ENCODE results near the gene HSF2BP. TPM values are rescaled to one million over a fixed set of nuclear protein-coding genes. Genes with fewer than 3 reads are reported as not detected.

Gene HSF2BP
- total and polyA plus RNA-seq, 2 of the 8 experiments (the other 6 are each of a cell fraction or from before 2014, with no cell fraction given): 0.51 to 0.93 TPM

DNA sequence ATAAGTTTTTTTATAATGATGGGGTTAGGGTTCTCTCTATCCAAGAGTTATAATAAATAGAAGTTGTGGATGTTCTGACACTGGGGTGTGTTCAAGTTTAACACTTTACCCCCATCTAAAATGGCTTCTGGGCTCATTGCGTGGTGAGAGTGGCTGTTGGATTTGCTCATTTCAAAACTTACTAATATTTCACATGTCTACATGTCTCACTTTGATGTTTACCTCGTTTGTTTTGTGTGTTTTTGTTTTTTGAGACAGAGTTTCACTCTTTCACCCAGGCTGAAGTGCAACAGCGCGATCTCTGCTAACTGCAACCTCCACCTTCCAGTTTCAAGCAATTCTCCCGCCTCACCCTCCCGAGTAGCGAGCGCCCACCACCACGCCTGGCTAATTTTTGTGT lies 3.7 kb upstream of the HSF2BP start (continued):
- TF ChIP-seq SP2 (IDR thresholded peaks at IDR 0.05; ENCODE audit: low read length) (no peak), GTF2F1 (IDR thresholded peaks at IDR 0.05; ENCODE audit: borderline replicate concordance, low read depth, low read length) (no peak), SUZ12 (IDR thresholded peaks at IDR 0.05; ENCODE audit: low read length) (no peak), SP4 (IDR thresholded peaks at IDR 0.05; ENCODE audit: low read length) (no peak), SIX5 (IDR thresholded peaks at IDR 0.05; ENCODE audit: low read depth, low read length) (no peak), CBX8 (IDR thresholded peaks at IDR 0.05; ENCODE audit: borderline replicate concordance, low read depth, low read length) (no peak), YY1 (IDR thresholded peaks at IDR 0.05; ENCODE audit: low read depth, low read length) (no peak)
